Natural killer cell treated with Interleukin-12 subunit alpha and Interleukin-12 subunit beta and Interleukin-15 and Interleukin-18, amount 100 ng/mL, for 72 hours (primary cell): ENCODE measurements around the gene SHROOM2. TPM values are rescaled to one million over a fixed set of nuclear protein-coding genes. Genes with fewer than 3 reads are reported as not detected.
"Not testable (repeated sequence)": the region's sequence is repeated elsewhere in the genome, so short reads cannot be mapped to it uniquely, and the experiment has no call there.

Experiments
- ATAC-seq, 2 donors: fragments of 150-1000 bp; cut with Tn5 transposase in 1 of 2; sonication (Bioruptor Pico), chemical (Tn5 transposase) in 1 of 2; 2 replicates each; pipeline ENCODE4 v1.10.0; 2021
- DNase-seq: peaks from one replicate; pipeline ENCODE4 v3.0.0; 2022; ENCODE audit warnings: low spot score
- H3K27ac Mint-ChIP-seq, 2 donors: 1 replicate in 1 of 2; 2 replicates in 1 of 2; pipeline ENCODE4 v1.8.0; 2022; ENCODE audit warnings: mixed read lengths in 2 of 2, mild to moderate bottlenecking in 1 of 2, moderate library complexity in 1 of 2
- H3K27me3 Mint-ChIP-seq, 2 donors: 1 replicate in 1 of 2; 2 replicates in 1 of 2; pipeline ENCODE4 v1.8.0; 2022; ENCODE audit warnings: mixed read lengths in 2 of 2
- H3K36me3 Mint-ChIP-seq: one replicate; pipeline ENCODE4 v1.8.0; 2022; ENCODE audit warnings: mixed read lengths
- H3K4me1 Mint-ChIP-seq, 2 donors: 1 replicate in 1 of 2; 2 replicates in 1 of 2; pipeline ENCODE4 v1.8.0; 2022; ENCODE audit warnings: low read depth in 2 of 2, mixed read lengths in 2 of 2, mild to moderate bottlenecking in 1 of 2
- H3K4me3 Mint-ChIP-seq: one replicate; pipeline ENCODE4 v1.8.0; 2022; ENCODE audit warnings: mixed read lengths
- H3K9me3 Mint-ChIP-seq: 2 replicates; pipeline ENCODE4 v1.8.0; 2022; ENCODE audit warnings: mixed read lengths
- total RNA-seq, 2 donors: library from RNA; stranded (reverse); gene quantifications; one replicate each; pipeline ENCODE4 v1.2.3, GENCODE V29; 2022

Gene SHROOM2
- total RNA-seq, 2 donors from 2014 or later: 0.08 TPM; not detected in 1

DNA sequence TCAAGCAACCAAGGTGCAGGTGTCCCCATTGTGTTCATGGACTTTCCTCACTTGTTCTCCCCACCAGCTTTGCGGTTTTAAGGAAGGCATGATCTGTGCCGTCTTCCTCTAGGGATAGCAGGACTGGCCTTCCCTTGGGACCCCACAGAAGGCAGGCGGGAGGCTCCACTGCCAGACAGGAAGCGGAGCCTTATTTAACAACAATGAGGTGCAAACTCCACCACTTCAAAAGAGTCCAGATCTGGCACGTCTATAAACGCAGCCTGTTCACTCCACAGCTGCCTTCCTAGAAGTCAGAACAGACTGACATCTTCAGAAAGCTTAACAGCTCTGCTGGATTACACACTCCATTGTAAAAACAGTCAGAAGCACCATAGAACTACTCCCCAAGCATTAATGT lies 18.9 kb upstream of the SHROOM2 start:
- ATAC-seq (no peak), DNase-seq (no peak)
- Mint-ChIP-seq H3K27ac (no peak overlapping the region), H3K4me1 (no peaks in the 10 kb centered on the region), H3K27me3 (peaks cover 6 to 14% of the 10 kb centered on the region in 2 donors), H3K36me3 (no peaks in the 10 kb centered on the region), H3K9me3 (no peaks in the 10 kb centered on the region), H3K4me3 (no peak overlapping the region)

- not testable (repeated sequence) for DNase-seq, H3K4me1 Mint-ChIP-seq, H3K27ac Mint-ChIP-seq, H3K36me3 Mint-ChIP-seq, H3K9me3 Mint-ChIP-seq, ATAC-seq, H3K4me3 Mint-ChIP-seq
- peaks cover 6 to 13% of the 10 kb centered on the region in 2 donors for H3K27me3 Mint-ChIP-seq
Measured at GRCh38 chrX:9768321-9768839, 17.8 kb upstream of the SHROOM2 start.

DNA sequence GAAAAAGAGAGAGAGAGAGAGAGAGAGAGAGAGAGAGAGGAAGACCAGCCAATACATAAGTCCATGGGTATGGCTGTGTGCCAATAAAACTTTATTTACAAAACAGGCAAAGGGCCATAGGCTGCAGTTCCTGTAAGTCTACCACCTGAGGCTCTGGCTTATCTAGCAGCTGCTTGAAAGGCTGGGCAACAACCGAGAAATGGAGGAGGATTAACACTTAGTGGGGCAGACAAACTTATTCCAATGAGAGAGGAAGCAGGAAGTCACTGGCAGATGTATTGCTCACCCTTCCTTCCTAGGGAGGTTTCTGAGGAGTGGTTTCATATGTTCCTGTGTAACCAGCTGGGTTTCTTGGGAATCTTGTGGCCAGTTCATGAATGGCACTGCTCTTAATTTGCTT lies 15.9 kb upstream of the SHROOM2 start:
- Mint-ChIP-seq H3K4me3 (no peak overlapping the region), H3K36me3 (no peaks in the 10 kb centered on the region), H3K4me1 (no peaks in the 10 kb centered on the region), H3K27ac (no peak overlapping the region), H3K9me3 (no peaks in the 10 kb centered on the region), H3K27me3 (peaks cover 12 to 19% of the 10 kb centered on the region in 2 donors)
- no peak for DNase-seq
- ATAC-seq: no peak

- Mint-ChIP-seq H3K4me1 (no peaks in the 10 kb centered on the region), H3K9me3 (no peaks in the 10 kb centered on the region), H3K27me3 (peaks cover 10 to 13% of the 10 kb centered on the region in 2 donors), H3K36me3 (no peaks in the 10 kb centered on the region), H3K27ac (no peak overlapping the region), H3K4me3 (no peak overlapping the region)
- ATAC-seq (no peak), DNase-seq (no peak)
Measured at GRCh38 chrX:9772943-9773342, 13.3 kb upstream of the SHROOM2 start.

GRCh38 chrX:9775930-9776329 lies 10.3 kb upstream of the SHROOM2 start:
- Mint-ChIP-seq H3K4me1 (no peaks in the 10 kb centered on the region), H3K27ac (no peak overlapping the region), H3K36me3 (no peaks in the 10 kb centered on the region), H3K27me3 (peaks cover 8 to 21% of the 10 kb centered on the region in 2 donors), H3K9me3 (no peaks in the 10 kb centered on the region), H3K4me3 (no peak overlapping the region)
- DNase-seq (no peak), ATAC-seq (peak; percentile 52 to 61)

- Mint-ChIP-seq H3K27ac (no peak overlapping the region), H3K4me3 (no peak overlapping the region), H3K9me3 (no peaks in the 10 kb centered on the region), H3K4me1 (no peaks in the 10 kb centered on the region), H3K36me3 (no peaks in the 10 kb centered on the region), H3K27me3 (peaks cover 0 to 11% of the 10 kb centered on the region in 2 donors)
- DNase-seq (no peak), ATAC-seq (no peak)
Measured at GRCh38 chrX:9781941-9782340, 4.3 kb upstream of the SHROOM2 start.

- ATAC-seq (no peak), DNase-seq (no peak)
- Mint-ChIP-seq H3K27ac (no peak overlapping the region), H3K27me3 (peaks cover 16% of the 10 kb centered on the region in 2 donors), H3K9me3 (no peaks in the 10 kb centered on the region), H3K4me3 (no peak overlapping the region), H3K4me1 (no peaks in the 10 kb centered on the region), H3K36me3 (no peaks in the 10 kb centered on the region)
Measured at GRCh38 chrX:9784332-9784731, 1.9 kb upstream of the SHROOM2 start.

- no peaks in the 10 kb centered on the region for H3K4me1 Mint-ChIP-seq
- H3K27me3 Mint-ChIP-seq: peaks cover 16 to 22% of the 10 kb centered on the region in 2 donors
- H3K36me3 Mint-ChIP-seq: no peaks in the 10 kb centered on the region
- no peak overlapping the region for H3K27ac Mint-ChIP-seq
- ATAC-seq (no peak), DNase-seq (no peak)
- no peak overlapping the region for H3K4me3 Mint-ChIP-seq
- H3K9me3 Mint-ChIP-seq: no peaks in the 10 kb centered on the region
Measured at GRCh38 chrX:9785254-9785943, 830 bp upstream of the SHROOM2 start.

DNA sequence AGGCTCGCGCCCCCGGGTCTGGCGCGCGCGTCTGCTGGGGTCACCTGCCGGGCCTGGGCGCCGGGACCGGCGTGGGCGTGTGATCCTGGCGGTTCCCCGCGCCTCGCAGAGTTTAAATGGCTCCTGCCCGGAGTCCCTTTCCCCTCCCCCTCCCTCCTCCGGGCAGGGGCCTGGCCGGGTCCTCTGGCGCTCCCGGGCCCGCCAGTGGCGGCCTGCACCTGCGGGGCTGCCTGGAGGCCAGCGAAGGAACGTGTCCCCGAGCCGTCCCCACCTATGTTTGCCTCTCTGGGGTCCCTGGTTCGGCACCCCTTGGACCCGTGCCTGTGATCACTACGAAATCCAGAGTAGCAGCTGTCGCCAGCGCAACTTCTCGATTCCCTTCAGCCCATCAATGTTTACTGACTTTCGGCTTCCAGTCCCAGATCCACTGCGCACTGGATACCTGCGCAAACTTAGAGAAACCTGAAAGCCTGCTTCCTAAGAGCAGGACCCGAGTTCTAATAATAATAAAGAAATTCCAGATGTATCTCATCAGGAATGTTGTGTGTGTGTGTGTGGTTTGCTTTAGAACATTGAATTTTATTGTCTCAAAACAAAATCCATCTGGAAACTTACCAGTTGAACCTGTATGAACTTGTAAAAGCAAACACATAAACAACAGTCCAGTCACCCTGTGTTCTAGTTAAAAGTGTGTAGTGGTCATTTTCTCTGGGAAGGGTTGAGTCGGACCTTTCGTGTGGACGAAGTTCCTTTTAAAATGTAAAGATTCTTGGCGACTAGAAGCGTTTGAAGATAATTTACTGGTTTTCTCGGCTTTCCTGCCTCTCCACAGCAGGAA lies 788 bp downstream of the SHROOM2 start:
- Mint-ChIP-seq H3K4me3 (peak overlapping the region; percentile 22), H3K27ac (no peak overlapping the region), H3K36me3 (no peaks in the 10 kb centered on the region), H3K9me3 (no peaks in the 10 kb centered on the region), H3K4me1 (no peaks in the 10 kb centered on the region), H3K27me3 (peaks cover 16 to 24% of the 10 kb centered on the region in 2 donors)
- no peak for ATAC-seq
- DNase-seq: no peak

DNA sequence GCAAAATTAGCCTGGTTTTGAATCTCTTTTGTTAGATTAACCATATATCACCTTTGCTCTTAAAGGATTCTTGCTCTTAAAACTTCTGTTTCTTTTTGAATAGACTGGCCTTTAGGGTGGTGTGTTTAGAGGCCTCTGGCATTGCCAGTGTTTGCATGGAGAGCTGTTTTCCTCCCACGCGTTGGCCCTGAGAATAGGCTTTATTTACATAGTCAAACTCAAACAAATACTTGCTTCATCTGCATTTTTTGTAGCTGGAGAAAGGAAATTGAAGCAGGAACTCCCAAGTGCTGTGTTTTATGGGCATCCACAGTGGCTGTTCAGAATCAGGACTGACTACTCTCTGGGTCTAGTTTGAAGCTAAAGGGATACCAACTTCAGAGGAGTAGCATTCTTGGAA lies 2.7 kb downstream of the SHROOM2 start:
- Mint-ChIP-seq H3K4me3 (no peak overlapping the region), H3K27me3 (peaks cover 16 to 31% of the 10 kb centered on the region in 2 donors), H3K4me1 (no peaks in the 10 kb centered on the region), H3K9me3 (no peaks in the 10 kb centered on the region), H3K36me3 (no peaks in the 10 kb centered on the region), H3K27ac (no peak overlapping the region)
- no peak for DNase-seq
- no peak for ATAC-seq

- DNase-seq (no peak), ATAC-seq (no peak)
- no peak overlapping the region for H3K27ac Mint-ChIP-seq
- no peaks in the 10 kb centered on the region for H3K9me3 Mint-ChIP-seq
- H3K27me3 Mint-ChIP-seq: peaks cover 17 to 31% of the 10 kb centered on the region in 2 donors
- no peak overlapping the region for H3K4me3 Mint-ChIP-seq
- no peaks in the 10 kb centered on the region for H3K4me1 Mint-ChIP-seq
- no peaks in the 10 kb centered on the region for H3K36me3 Mint-ChIP-seq
Measured at GRCh38 chrX:9789555-9789954, 3.3 kb downstream of the SHROOM2 start.

DNA sequence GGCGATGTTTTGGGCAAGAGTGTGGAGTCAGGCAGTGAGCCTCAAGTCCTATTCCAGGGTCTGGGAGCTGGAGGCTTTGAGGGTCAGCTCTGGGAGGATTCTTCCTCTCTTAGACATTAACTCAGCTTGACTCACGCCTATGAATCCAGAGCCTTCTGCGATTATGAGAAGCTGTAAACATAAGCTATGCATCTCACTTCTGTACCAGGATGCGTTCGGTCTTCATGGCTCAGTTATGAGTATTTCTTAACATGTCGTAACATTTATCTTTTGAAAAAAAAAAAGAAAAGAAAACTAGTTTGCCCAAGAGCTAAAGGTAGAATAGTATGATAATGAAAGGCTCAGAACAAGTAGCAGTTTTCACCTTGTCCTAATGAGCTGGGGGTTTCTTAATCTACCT lies 4.6 kb downstream of the SHROOM2 start:
- H3K27me3 Mint-ChIP-seq: peaks cover 28 to 37% of the 10 kb centered on the region in 2 donors
- ATAC-seq: no peak
- H3K27ac Mint-ChIP-seq: no peak overlapping the region
- no peaks in the 10 kb centered on the region for H3K9me3 Mint-ChIP-seq
- DNase-seq: no peak
- H3K4me3 Mint-ChIP-seq: no peak overlapping the region
- no peaks in the 10 kb centered on the region for H3K4me1 Mint-ChIP-seq
- H3K36me3 Mint-ChIP-seq: no peaks in the 10 kb centered on the region

DNA sequence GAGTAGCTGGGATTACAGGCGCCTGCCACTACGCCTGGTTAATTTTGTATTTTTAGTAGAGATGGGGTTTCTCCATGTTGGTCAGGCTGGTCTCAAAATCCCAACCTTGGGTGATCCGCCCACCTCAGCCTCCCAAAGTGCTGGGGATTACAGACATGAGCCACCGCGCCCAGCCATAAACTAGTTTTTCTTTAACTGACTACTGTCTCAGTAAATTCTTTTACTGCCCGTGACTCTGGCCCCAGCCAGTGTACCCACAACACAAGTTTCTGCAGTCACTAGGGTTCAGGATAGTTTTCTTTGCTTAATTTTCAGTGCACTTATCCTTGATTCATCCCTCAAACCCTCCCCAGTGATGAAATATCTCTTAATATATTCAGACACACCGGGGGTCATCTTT lies 8.3 kb downstream of the SHROOM2 start:
- Mint-ChIP-seq H3K4me1 (no peaks in the 10 kb centered on the region), H3K27me3 (peaks cover 14 to 26% of the 10 kb centered on the region in 2 donors), H3K36me3 (no peaks in the 10 kb centered on the region), H3K9me3 (no peaks in the 10 kb centered on the region), H3K27ac (no peak overlapping the region), H3K4me3 (no peak overlapping the region)
- DNase-seq (no peak), ATAC-seq (no peak)
